NT2/D1 (cell line): Measurements from ENCODE around the gene LIPA.

ENCODE experiments used
- DNase-seq: peaks from one replicate; pipeline ENCODE4 v3.0.0-alpha.2; 2011; ENCODE audit warnings: low read depth, low spot score
- H3K27me3 ChIP-seq: 2 replicates; pipeline ENCODE4 v1.6.0; 2011; ENCODE audit warnings: mild to moderate bottlenecking; ENCODE audit not compliant: insufficient read length, insufficient read depth
- H3K36me3 ChIP-seq: 2 replicates; pipeline ENCODE4 v1.6.1; 2011; ENCODE audit warnings: mild to moderate bottlenecking, low read length, mixed read lengths; ENCODE audit not compliant: insufficient read depth, insufficient read length
- H3K4me1 ChIP-seq: 2 replicates; pipeline ENCODE4 v1.5.1; 2011; ENCODE audit not compliant: insufficient read depth, insufficient read length
- H3K4me3 ChIP-seq: 2 replicates; pipeline ENCODE4 v1.5.1; 2011; ENCODE audit warnings: low read depth; ENCODE audit not compliant: insufficient read length
- H3K9ac ChIP-seq: 2 replicates; pipeline ENCODE4 v1.6.0; 2011; ENCODE audit warnings: low read depth; ENCODE audit not compliant: insufficient read length
- H3K9me3 ChIP-seq: 2 replicates; pipeline ENCODE4 v1.5.1; 2011; ENCODE audit warnings: mild to moderate bottlenecking, low read length; ENCODE audit not compliant: insufficient read depth
- SUZ12 ChIP-seq: IDR thresholded peaks from 2 replicates; pipeline ENCODE4 v1.6.1; 2011; ENCODE audit not compliant: insufficient read length, insufficient read depth; ENCODE audit errors: extremely low read depth
- YY1 ChIP-seq: IDR thresholded peaks from 2 replicates; pipeline ENCODE4 v1.6.1; 2011; ENCODE audit not compliant: insufficient read length, insufficient read depth
- ZNF274 ChIP-seq: IDR thresholded peaks from 2 replicates; pipeline ENCODE4 v1.6.1; 2011; ENCODE audit warnings: mild to moderate bottlenecking, low read depth, low read length

The LIPA gene

GRCh38 chr10:89240519-89240918 is 11.1 kb downstream of the LIPA start:
- Histone ChIP-seq H3K4me1 (no peaks in the 10 kb centered on the region), H3K36me3 (no peaks in the 10 kb centered on the region), H3K4me3 (no peak overlapping the region), H3K9me3 (no peaks in the 10 kb centered on the region), H3K9ac (no peak overlapping the region), H3K27me3 (no peaks in the 10 kb centered on the region)
- DNase-seq, result no peak
- no peak for TF ChIP-seq SUZ12
- TF ChIP-seq YY1, result no peak
- no peak for TF ChIP-seq ZNF274

DNA sequence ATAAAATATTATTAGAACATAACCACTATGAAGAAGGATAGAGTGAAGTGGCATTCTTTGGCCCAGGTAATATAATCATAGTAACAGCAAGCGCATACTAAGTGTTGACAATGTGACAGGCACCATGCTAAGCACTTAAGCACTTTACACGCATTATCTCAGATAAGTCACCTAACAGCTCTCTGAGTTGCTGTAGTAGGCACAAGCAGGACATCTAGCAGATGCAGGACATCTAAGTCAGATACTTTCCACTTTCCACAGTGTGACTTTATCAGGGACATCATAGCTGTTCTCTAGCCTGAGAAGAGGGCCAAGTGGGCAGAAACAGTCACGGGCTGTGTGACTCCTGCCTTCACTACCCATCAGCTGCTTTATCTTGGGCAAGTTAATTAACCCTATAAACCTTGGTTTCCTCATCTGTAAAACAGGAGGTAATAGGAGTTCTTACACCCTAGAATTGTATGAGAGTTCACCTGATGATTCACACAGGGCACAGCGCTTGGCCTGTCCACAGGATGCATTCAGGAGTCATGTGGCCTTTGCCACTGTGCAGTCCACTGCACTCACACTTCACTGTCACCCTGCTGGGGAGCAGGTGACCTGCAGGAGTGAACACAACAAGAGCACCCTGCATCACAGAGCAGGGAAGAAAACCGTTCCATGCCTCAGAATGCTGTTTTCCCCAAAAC is 12.5 kb downstream of the LIPA start:
- Histone ChIP-seq H3K27me3 (no peaks in the 10 kb centered on the region), H3K9me3 (no peaks in the 10 kb centered on the region), H3K4me3 (no peak overlapping the region), H3K4me1 (peaks cover 4% of the 10 kb centered on the region), H3K9ac (no peak overlapping the region), H3K36me3 (no peaks in the 10 kb centered on the region)
- DNase-seq, result no peak
- no peak for TF ChIP-seq ZNF274
- no peak for TF ChIP-seq YY1
- no peak for TF ChIP-seq SUZ12

DNA sequence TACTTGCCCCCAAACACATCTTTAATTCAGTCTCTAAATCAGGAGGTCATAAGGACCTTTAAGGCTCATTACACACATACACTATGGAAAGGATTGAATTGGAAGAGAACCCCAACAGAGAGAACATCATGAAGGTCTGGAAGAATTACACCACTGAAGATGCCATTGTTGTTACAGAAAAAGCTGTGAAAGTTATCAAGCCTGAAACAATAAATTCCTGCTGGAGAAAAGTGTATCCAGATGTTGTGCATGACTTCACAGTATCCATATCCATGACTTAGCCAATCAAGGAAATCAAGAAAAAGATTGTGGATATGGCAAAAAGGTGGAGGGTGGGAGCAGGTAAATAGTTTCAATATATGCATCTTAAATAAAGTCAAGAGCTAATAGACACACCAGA is 13.7 kb downstream of the LIPA start:
- H3K9me3 ChIP-seq, result no peaks in the 10 kb centered on the region
- no peak for DNase-seq
- no peak overlapping the region for H3K4me3 ChIP-seq
- TF ChIP-seq YY1, result no peak
- no peak for TF ChIP-seq SUZ12
- TF ChIP-seq ZNF274, result no peak
- H3K4me1 ChIP-seq, result peaks cover 4% of the 10 kb centered on the region
- no peaks in the 10 kb centered on the region for H3K27me3 ChIP-seq
- H3K36me3 ChIP-seq, result no peaks in the 10 kb centered on the region
- no peak overlapping the region for H3K9ac ChIP-seq

GRCh38 chr10:89236226-89236797 is 15.3 kb downstream of the LIPA start:
- Histone ChIP-seq H3K4me1 (peaks cover 4% of the 10 kb centered on the region), H3K36me3 (no peaks in the 10 kb centered on the region), H3K9me3 (no peaks in the 10 kb centered on the region), H3K27me3 (no peaks in the 10 kb centered on the region), H3K9ac (no peak overlapping the region), H3K4me3 (no peak overlapping the region)
- TF ChIP-seq YY1 (no peak), ZNF274 (no peak), SUZ12 (no peak)
- no peak for DNase-seq

DNA sequence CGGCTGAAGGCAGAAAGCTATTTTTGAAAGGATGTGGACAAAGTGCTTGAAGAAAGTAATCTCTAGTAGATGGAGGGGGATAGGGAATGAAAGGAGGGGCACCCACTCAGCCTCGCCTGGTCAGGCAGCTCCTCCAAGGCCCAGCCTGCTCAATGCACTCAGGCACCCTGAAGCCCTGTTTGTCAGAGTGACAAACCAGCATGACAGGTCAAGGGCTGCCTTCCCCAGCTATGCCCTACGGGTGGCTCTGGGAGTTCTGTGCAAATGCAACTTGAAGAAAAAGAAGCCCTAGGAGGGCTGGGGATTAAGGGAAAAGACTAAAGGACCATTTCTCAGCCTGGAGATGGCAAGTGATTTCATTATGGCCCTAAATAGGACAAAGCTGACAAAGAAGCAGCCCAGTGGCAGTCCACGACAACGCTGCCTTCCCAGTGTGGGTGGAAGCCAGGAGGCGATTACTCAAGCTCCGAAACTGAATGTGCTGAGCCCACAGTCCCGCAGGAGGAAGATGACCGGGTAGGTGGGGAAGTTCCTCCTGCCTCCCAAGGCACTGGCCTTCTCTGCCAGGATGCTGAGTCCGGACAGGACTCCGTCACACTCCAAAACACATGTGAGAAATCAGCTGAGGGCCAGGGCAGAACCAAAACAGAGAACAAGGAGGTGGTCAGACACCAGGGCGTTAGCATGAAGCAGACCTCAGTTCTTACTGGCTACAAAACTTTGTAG is 16.3 kb downstream of the LIPA start:
- Histone ChIP-seq H3K27me3 (no peaks in the 10 kb centered on the region), H3K4me1 (peaks cover 4% of the 10 kb centered on the region), H3K4me3 (no peak overlapping the region), H3K9me3 (no peaks in the 10 kb centered on the region), H3K36me3 (no peaks in the 10 kb centered on the region), H3K9ac (no peak overlapping the region)
- peak; percentile 23 for DNase-seq
- TF ChIP-seq ZNF274 (no peak), SUZ12 (no peak), YY1 (no peak)

- H3K9ac ChIP-seq, result no peak overlapping the region
- H3K4me1 ChIP-seq, result peaks cover 4% of the 10 kb centered on the region
- TF ChIP-seq ZNF274 (no peak), YY1 (no peak), SUZ12 (no peak)
- DNase-seq, result no peak
- no peaks in the 10 kb centered on the region for H3K27me3 ChIP-seq
- H3K9me3 ChIP-seq, result no peaks in the 10 kb centered on the region
- H3K36me3 ChIP-seq, result no peaks in the 10 kb centered on the region
- H3K4me3 ChIP-seq, result no peak overlapping the region
Measured at GRCh38 chr10:89233033-89233432, 18.5 kb downstream of the LIPA start.

GRCh38 chr10:89228962-89229361 is 22.6 kb downstream of the LIPA start:
- Histone ChIP-seq H3K9me3 (no peaks in the 10 kb centered on the region), H3K4me1 (no peaks in the 10 kb centered on the region), H3K36me3 (no peaks in the 10 kb centered on the region), H3K9ac (no peak overlapping the region), H3K4me3 (no peak overlapping the region), H3K27me3 (no peaks in the 10 kb centered on the region)
- DNase-seq, result no peak
- TF ChIP-seq ZNF274 (no peak), YY1 (no peak), SUZ12 (no peak)
